ACC112 (cell line): ENCODE measurements around the gene FAM53C.

Experiments used
- H2AFZ ChIP-seq: fragments of 200-600 bp; sonication (generic); one replicate; pipeline ENCODE4 v1.6.0; 2017; ENCODE audit warnings: antibody characterized with exemption, low read length; ENCODE audit not compliant: unreplicated experiment
- H3K27ac ChIP-seq: fragments of 200-600 bp; sonication (generic); 2 replicates; pipeline ENCODE4 v1.5.1; 2014; ENCODE audit warnings: low read depth, mild to moderate bottlenecking, antibody characterized with exemption, low read length, moderate library complexity
- H3K27me3 ChIP-seq: fragments of 200-600 bp; sonication (generic); 2 replicates; pipeline ENCODE4 v1.6.1; 2014; ENCODE audit warnings: mild to moderate bottlenecking, antibody characterized with exemption, low read length, moderate library complexity, mixed read lengths; ENCODE audit not compliant: insufficient read depth
- H3K36me3 ChIP-seq: fragments of 200-600 bp; sonication (generic); 2 replicates; pipeline ENCODE4 v1.6.1; 2016; ENCODE audit warnings: mild to moderate bottlenecking, antibody characterized with exemption, low read length, moderate library complexity, mixed read lengths; ENCODE audit not compliant: insufficient read depth
- H3K4me1 ChIP-seq: fragments of 200-600 bp; sonication (generic); one replicate; pipeline ENCODE4 v1.6.1; 2016; ENCODE audit warnings: low read length, mixed read lengths; ENCODE audit not compliant: insufficient read depth, unreplicated experiment, control insufficient read depth
- H3K4me3 ChIP-seq: fragments of 200-600 bp; sonication (generic); 2 replicates; pipeline ENCODE4 v1.5.1; 2014; ENCODE audit warnings: mild to moderate bottlenecking, low read depth, low read length
- H3K79me2 ChIP-seq: fragments of 200-600 bp; sonication (generic); one replicate; pipeline ENCODE4 v1.6.0; 2016; ENCODE audit warnings: low read length; ENCODE audit not compliant: control insufficient read depth, unreplicated experiment, insufficient read depth

Gene FAM53C

GRCh38 chr5:138391859-138392386 lies 53.9 kb downstream of the FAM53C start:
- Histone ChIP-seq H2AFZ (no peak overlapping the region), H3K27me3 (no peaks in the 10 kb centered on the region), H3K27ac (no peak overlapping the region), H3K4me1 (no peaks in the 10 kb centered on the region), H3K36me3 (peaks cover 12% of the 10 kb centered on the region), H3K79me2 (no peaks in the 10 kb centered on the region), H3K4me3 (no peak overlapping the region)
